GM12801 (cell line): Measurements from ENCODE around the gene SPTSSB.

Source experiments
- CTCF ChIP-seq: IDR thresholded peaks from one replicate; pipeline ENCODE4 v1.5.1; 2011; ENCODE audit warnings: control low read depth; ENCODE audit not compliant: insufficient read length; ENCODE audit errors: extremely low read depth

SPTSSB gene

GRCh38 chr3:161319867-161320266 lies 51.5 kb downstream of the SPTSSB start:
- no peak for TF ChIP-seq CTCF

GRCh38 chr3:161317077-161317476 lies 54.2 kb downstream of the SPTSSB start:
- no peak for TF ChIP-seq CTCF

DNA sequence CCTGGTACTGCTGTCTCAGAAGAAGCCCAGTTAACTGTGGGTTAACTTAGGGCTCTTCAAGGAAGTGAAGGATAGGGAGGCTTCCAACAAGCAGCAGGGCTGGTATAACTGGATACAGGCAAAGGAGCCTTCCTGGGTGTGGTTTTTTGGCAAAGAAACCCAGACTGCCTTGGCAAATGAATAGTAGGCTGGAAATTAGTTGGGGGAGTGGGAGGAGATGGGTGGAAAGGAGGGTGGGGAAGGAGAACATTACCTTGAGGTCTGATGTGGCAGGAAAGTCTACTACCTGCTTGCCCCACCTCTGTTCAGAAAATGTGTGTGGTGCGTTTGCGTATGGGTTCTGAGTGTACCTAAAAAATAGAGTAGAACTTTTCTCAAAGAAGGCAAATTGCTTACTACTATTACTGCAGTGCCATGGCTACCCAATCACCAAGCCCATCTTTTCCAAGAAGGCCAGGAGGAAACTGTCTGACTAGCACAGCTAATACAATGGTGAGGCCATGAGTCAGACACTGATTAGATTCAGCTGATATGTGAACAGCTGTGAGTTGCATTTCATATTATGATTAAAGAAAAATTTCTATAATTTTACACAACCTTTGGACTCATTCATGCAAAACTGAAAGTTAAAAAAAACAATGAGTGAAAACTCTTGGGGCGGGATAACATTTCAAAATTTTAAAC lies 55.2 kb downstream of the SPTSSB start:
- no peak for TF ChIP-seq CTCF

DNA sequence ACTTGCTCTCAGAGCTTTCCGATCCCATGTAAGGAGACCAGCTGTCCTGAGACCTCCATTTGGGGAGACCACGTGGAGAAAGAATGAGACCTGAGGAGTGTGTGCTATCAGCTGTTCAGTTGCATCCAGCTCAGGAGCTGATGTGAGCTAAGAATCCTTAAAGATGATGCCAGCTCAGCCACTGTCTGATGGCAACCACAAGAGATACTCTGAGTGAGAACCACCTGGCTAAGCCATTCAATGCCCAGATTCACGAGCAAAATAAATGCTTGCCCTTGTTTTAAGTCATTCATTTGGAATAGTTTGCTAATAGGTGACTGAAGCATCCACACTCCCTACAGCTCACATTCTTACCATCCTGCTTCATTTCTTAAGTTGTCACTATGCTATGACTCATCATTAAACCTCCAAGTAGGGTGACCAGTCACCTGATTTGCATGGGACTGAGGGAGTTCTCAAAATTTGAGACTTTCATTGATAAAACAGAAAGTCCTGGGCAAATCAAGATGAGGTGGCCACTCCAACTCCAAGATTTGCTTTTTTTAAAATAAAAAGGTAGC lies 56.4 kb downstream of the SPTSSB start:
- TF ChIP-seq CTCF, result no peak

- no peak for TF ChIP-seq CTCF
Measured at GRCh38 chr3:161310649-161311423, 60.5 kb downstream of the SPTSSB start.

- no peak for TF ChIP-seq CTCF
Measured at GRCh38 chr3:161305095-161305991, 66.0 kb downstream of the SPTSSB start.

DNA sequence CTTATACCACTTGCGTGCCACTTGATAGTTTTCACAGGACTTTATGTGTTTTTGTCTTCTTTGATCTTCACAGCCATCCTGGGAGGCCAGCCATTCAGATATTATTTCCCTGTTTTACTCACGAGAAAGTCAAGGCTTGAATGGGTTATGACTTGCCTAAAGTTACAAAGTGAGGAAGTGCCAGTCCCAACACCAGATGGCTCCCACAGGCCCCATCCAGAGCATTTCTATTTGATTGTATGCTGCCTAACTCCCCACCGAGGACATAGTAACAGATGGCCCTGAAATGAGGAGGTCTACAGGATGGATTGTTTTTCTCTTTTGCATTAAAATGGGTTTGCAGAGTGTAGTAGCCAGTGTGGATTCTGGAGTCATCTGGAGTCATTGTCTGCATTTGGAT lies 74.5 kb downstream of the SPTSSB start:
- TF ChIP-seq CTCF, result no peak
